Hepatocyte (in vitro differentiated cells): Measurements from ENCODE around the gene TAS2R39. TPM values are rescaled to one million over a fixed set of nuclear protein-coding genes. Genes with fewer than 3 reads are reported as not detected.
A peak's percentile ranks its signal among the peaks of the same experiment; 100 is the strongest.
"Not testable (repeated sequence)": the region's sequence is repeated elsewhere in the genome, so short reads cannot be mapped to it uniquely, and the experiment has no call there.

Source experiments
- DNase-seq: peaks from one replicate; pipeline ENCODE4 v3.0.0-alpha.2; 2016; ENCODE audit warnings: low spot score
- H2AFZ ChIP-seq: fragments of 200-600 bp; sonication (generic); 2 replicates; pipeline ENCODE4 v1.6.0; 2016; ENCODE audit warnings: antibody characterized with exemption, mild to moderate bottlenecking
- H3K27ac ChIP-seq: fragments of 200-600 bp; sonication (generic); 2 replicates; pipeline ENCODE4 v1.5.1; 2016; ENCODE audit warnings: mild to moderate bottlenecking
- H3K27me3 ChIP-seq: fragments of 200-600 bp; sonication (generic); 2 replicates; pipeline ENCODE4 v1.6.1; 2016
- H3K36me3 ChIP-seq: fragments of 200-600 bp; sonication (generic); replicated peaks from 2 replicates; pipeline ENCODE4 v1.5.1; 2016; ENCODE audit warnings: low read depth; ENCODE audit not compliant: insufficient read depth
- H3K4me1 ChIP-seq: fragments of 200-600 bp; sonication (generic); 2 replicates; pipeline ENCODE4 v1.5.1; 2016; ENCODE audit warnings: mild to moderate bottlenecking, moderate library complexity; ENCODE audit not compliant: insufficient read depth
- H3K4me2 ChIP-seq: fragments of 200-600 bp; sonication (generic); 2 replicates; pipeline ENCODE4 v1.6.0; 2016
- H3K4me3 ChIP-seq: fragments of 200-600 bp; sonication (generic); 2 replicates; pipeline ENCODE4 v1.5.1; 2016; ENCODE audit warnings: mild to moderate bottlenecking
- H3K79me2 ChIP-seq: fragments of 200-600 bp; sonication (generic); 2 replicates; pipeline ENCODE4 v1.6.0; 2017; ENCODE audit warnings: mild to moderate bottlenecking
- H3K9me2 ChIP-seq: fragments of 200-600 bp; sonication (generic); replicated peaks from 2 replicates; pipeline ENCODE4 v1.6.0; 2017; ENCODE audit warnings: mild to moderate bottlenecking; ENCODE audit not compliant: insufficient read depth
- H3K9me3 ChIP-seq: fragments of 200-600 bp; sonication (generic); 2 replicates; pipeline ENCODE4 v1.5.1; 2016; ENCODE audit warnings: low read depth, mild to moderate bottlenecking
- H4K20me1 ChIP-seq: fragments of 200-600 bp; sonication (generic); 2 replicates; pipeline ENCODE4 v1.6.0; 2016; ENCODE audit warnings: mild to moderate bottlenecking; ENCODE audit not compliant: insufficient read depth, poor library complexity, severe bottlenecking
- EZH2 ChIP-seq: fragments of 200-600 bp; sonication (generic); IDR thresholded peaks from 2 replicates; pipeline ENCODE4 v1.6.1; 2016; ENCODE audit warnings: antibody characterized with exemption, mild to moderate bottlenecking, borderline replicate concordance
- EZH2phosphoT487 ChIP-seq: fragments of 200-600 bp; sonication (generic); IDR thresholded peaks from one replicate; pipeline ENCODE4 v1.6.1; 2018; ENCODE audit warnings: antibody characterized with exemption, mild to moderate bottlenecking, low read depth, moderate library complexity; ENCODE audit not compliant: unreplicated experiment, severe bottlenecking
- WGBS: methylation state at CpG from one replicate; pipeline ENCODE4 v1.1.6; 2016; ENCODE audit warnings: low lambda C conversion rate; ENCODE audit errors: missing lambda C conversion rate; 5-methylcytosine and 5-hydroxymethylcytosine counted together
- polyA plus RNA-seq: library from polyadenylated mRNA; unstranded; fragments of >200 nt; fragmentation: Nextera tagmentation; extraction: Ambion mirVana; gene quantifications from 2 replicates; pipeline ENCODE4 v1.2.1, GENCODE V29; 2016
- total RNA-seq: library from RNA; depleted of rRNA; stranded (reverse); fragments of >200 nt; gene quantifications from 2 replicates; pipeline ENCODE4 v1.2.3, GENCODE V29; 2014
- TF ChIP-seq, protein P1 (sequence below): fragments of 200-600 bp; sonication (generic); IDR thresholded peaks from 2 replicates; pipeline ENCODE4 v1.5.1; 2016; ENCODE audit warnings: antibody characterized with exemption, mild to moderate bottlenecking; ENCODE audit not compliant: poor library complexity

Gene TAS2R39
- total and polyA plus RNA-seq, 2 experiments from 2014 or later = not detected

DNA sequence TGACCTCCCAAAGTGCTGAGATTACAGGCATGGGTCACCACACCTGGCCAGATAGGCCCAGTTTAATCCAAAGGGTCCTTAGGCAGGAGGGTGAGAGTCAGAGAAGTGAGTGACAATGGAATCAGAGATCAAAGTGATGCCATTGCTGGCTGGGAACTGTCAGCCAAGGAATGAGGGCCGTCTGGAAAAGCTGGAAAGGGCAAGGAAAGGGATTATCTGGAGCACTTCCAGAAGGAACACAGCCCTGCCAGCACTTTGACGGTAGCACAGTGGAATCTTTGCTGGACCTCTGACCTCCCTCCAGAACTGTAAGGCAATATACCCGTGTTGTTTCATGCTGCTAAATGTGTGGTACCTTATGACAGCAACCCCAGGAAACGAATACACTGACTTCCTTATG lies 27.3 kb downstream of the TAS2R39 start:
- no peaks in the 10 kb centered on the region for H3K27me3 ChIP-seq
- no peak for DNase-seq
- H3K9me2 ChIP-seq = no peaks in the 10 kb centered on the region
- 42% methylated on average over 4 of the region's 4 CpGs for WGBS
- no peaks in the 10 kb centered on the region for H3K4me1 ChIP-seq
- no peak overlapping the region for H3K4me3 ChIP-seq
- no peak overlapping the region for H3K4me2 ChIP-seq
- H4K20me1 ChIP-seq = no peaks in the 10 kb centered on the region
- no peaks in the 10 kb centered on the region for H3K36me3 ChIP-seq
- H2AFZ ChIP-seq = no peak overlapping the region
- H3K9me3 ChIP-seq = no peaks in the 10 kb centered on the region
- H3K27ac ChIP-seq = no peak overlapping the region
- no peaks in the 10 kb centered on the region for H3K79me2 ChIP-seq
- TF ChIP-seq EZH2 = no peak

DNA sequence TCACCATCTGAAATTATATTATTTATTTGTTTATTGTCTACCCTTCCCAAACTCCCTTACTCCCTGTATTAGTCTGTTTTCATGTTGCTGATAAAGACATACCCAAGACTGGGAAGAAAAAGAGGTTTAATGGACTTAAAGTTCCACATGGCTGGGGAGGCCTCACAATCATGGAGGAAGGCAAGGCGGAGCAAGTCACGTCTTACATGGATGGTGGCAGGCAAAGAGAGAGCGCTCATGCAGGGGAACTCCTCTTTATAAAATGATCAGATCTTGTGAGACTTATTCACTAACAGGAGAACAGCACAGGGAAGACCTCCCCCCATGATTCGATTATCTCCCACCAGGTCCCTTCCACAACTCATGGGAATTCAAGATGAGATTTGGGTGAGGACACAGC lies 30.3 kb downstream of the TAS2R39 start:
- not testable (repeated sequence) for H3K27ac ChIP-seq, H3K79me2 ChIP-seq, H3K9me3 ChIP-seq, H4K20me1 ChIP-seq, H3K27me3 ChIP-seq, H3K4me3 ChIP-seq, H3K4me2 ChIP-seq, DNase-seq, H3K4me1 ChIP-seq, H3K36me3 ChIP-seq, H2AFZ ChIP-seq, H3K9me2 ChIP-seq
- WGBS = 95% methylated on average over 4 of the region's 4 CpGs

DNA sequence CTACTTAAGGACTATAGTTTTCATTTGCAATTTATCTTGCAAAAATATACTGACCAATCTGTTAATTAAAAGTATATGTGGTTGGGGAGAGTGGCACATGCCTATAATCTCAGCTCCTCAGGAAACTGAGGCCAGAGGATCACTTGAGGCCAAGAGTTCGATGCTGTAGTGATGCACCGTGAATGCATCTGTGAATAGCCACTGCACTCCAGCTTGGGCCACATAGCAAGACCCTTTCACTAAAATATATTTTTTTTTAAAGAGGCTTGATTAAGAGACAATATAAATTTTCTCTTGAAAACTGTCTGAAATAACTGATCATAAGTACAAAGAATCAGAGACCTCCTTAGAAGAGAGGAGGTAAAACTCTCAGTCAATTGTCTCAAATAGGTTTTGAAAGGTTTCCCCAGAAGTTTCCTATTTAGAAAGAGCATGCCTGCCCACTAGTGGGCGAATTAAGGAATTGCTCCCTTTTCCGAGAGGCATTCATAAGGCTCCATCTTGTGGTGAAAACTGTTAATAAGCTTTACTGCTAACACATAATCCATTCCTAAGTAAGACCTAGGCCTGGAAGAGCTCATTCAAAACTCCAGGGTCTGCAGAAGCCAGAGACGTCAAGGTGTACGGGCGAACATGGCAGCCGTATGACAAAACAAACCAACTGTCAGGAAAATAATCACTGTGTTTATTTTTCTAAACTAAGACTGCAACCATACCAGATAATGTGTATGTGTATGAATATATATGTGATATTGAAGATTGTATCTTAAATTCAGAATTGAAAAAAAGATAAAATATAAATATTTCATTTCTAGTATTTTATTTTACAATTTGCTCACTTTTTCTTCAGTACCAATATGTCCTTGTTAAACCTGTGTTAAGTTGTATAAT lies 31.8 kb downstream of the TAS2R39 start:
- WGBS = 25% methylated on average over 8 of the region's 8 CpGs
- H3K9me2 ChIP-seq = no peaks in the 10 kb centered on the region
- H3K4me3 ChIP-seq = no peak overlapping the region
- no peak overlapping the region for H3K27ac ChIP-seq
- H3K9me3 ChIP-seq = no peaks in the 10 kb centered on the region
- no peaks in the 10 kb centered on the region for H3K4me1 ChIP-seq
- DNase-seq = peak; percentile 90
- H3K79me2 ChIP-seq = no peaks in the 10 kb centered on the region
- no peak for TF ChIP-seq EZH2
- no peak for TF ChIP-seq EZH2phosphoT487
- TF ChIP-seq, protein P1, sequence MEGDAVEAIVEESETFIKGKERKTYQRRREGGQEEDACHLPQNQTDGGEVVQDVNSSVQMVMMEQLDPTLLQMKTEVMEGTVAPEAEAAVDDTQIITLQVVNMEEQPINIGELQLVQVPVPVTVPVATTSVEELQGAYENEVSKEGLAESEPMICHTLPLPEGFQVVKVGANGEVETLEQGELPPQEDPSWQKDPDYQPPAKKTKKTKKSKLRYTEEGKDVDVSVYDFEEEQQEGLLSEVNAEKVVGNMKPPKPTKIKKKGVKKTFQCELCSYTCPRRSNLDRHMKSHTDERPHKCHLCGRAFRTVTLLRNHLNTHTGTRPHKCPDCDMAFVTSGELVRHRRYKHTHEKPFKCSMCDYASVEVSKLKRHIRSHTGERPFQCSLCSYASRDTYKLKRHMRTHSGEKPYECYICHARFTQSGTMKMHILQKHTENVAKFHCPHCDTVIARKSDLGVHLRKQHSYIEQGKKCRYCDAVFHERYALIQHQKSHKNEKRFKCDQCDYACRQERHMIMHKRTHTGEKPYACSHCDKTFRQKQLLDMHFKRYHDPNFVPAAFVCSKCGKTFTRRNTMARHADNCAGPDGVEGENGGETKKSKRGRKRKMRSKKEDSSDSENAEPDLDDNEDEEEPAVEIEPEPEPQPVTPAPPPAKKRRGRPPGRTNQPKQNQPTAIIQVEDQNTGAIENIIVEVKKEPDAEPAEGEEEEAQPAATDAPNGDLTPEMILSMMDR = peak; percentile 99
- H3K36me3 ChIP-seq = no peaks in the 10 kb centered on the region
- H4K20me1 ChIP-seq = no peaks in the 10 kb centered on the region
- no peaks in the 10 kb centered on the region for H3K27me3 ChIP-seq
- H2AFZ ChIP-seq = no peak overlapping the region
- H3K4me2 ChIP-seq = no peak overlapping the region

DNA sequence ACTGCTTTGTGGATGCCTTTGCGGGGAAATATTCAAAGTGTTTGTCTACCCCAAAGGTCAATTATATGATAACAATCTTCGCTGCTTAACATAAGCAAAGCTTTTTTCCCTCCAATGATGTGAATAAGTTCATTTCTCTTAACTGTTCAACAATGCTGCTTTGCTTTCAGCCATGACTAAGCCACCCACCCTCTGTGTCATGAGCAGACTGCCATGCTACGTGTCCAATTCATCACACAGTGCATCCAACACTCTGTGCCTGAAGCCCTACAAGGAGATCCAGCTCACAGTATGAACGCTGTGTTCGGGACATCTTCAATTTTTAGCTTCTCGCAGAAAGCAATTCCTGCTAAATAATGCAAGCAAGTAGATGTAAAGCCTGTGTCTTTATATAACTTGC lies 32.9 kb downstream of the TAS2R39 start:
- no peak for DNase-seq
- H3K9me3 ChIP-seq = no peaks in the 10 kb centered on the region
- H3K4me3 ChIP-seq = no peak overlapping the region
- no peaks in the 10 kb centered on the region for H3K9me2 ChIP-seq
- WGBS = 86% methylated on average over 6 of the region's 6 CpGs
- H3K79me2 ChIP-seq = no peaks in the 10 kb centered on the region
- TF ChIP-seq, protein P1 = no peak
- TF ChIP-seq EZH2 = no peak
- no peak for TF ChIP-seq EZH2phosphoT487
- no peak overlapping the region for H3K4me2 ChIP-seq
- no peak overlapping the region for H3K27ac ChIP-seq
- H3K27me3 ChIP-seq = no peaks in the 10 kb centered on the region
- H2AFZ ChIP-seq = no peak overlapping the region
- no peaks in the 10 kb centered on the region for H3K36me3 ChIP-seq
- H4K20me1 ChIP-seq = no peaks in the 10 kb centered on the region
- H3K4me1 ChIP-seq = no peaks in the 10 kb centered on the region
